ENCODE measurements around the gene BICRAL.
"Not testable (repeated sequence)": the region's sequence is repeated elsewhere in the genome, so short reads cannot be mapped to it uniquely, and the experiment has no call there.

Gene BICRAL

DNA sequence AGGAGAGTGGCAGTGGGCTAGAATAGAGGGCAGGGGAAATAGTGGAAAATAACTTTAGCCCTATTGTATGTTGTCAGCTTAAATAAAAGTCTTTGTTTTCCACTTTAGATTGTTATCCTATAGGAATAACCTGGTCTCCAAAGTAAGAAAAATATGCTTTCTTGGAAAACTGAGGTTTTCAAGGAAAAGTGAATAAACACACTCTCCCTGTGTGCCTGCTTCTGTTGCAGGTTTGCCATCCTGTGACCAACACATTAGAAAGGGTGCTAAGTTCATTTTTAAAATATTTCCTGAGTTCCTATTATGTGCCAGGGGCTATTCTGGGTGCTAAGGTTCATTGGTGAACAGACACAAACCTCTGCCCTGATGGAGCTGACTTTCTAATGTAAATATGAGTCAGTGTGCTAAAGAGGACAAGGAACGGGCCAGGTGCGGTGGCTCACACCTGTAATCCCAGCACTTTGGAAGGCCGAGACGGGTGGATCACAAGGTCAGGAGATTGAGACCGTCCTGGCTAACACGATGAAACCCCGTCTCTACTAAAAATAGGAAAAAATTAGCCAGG, 23.5 kb downstream of the BICRAL start:
- no peak for DNase-seq

DNA sequence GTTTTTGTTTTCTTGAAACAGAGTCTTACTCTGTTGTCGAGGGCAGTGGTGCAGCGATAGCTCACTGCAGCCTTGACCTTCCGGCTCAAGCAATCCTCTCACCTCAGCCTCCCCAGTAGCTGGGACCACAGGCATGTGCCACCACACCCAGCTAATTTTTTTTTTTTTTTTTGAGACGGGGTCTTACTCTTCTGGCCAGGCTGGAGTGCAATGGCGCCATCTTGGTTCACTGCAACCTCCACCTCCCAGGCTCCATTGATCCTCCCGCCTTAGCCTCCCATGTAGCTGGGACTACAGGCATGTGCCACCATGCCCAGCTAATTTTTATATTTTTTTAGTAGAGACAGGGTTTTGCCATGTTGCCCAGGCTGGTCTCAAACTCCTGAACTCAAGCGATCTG, 24.5 kb downstream of the BICRAL start:
- not testable (repeated sequence) for DNase-seq

DNA sequence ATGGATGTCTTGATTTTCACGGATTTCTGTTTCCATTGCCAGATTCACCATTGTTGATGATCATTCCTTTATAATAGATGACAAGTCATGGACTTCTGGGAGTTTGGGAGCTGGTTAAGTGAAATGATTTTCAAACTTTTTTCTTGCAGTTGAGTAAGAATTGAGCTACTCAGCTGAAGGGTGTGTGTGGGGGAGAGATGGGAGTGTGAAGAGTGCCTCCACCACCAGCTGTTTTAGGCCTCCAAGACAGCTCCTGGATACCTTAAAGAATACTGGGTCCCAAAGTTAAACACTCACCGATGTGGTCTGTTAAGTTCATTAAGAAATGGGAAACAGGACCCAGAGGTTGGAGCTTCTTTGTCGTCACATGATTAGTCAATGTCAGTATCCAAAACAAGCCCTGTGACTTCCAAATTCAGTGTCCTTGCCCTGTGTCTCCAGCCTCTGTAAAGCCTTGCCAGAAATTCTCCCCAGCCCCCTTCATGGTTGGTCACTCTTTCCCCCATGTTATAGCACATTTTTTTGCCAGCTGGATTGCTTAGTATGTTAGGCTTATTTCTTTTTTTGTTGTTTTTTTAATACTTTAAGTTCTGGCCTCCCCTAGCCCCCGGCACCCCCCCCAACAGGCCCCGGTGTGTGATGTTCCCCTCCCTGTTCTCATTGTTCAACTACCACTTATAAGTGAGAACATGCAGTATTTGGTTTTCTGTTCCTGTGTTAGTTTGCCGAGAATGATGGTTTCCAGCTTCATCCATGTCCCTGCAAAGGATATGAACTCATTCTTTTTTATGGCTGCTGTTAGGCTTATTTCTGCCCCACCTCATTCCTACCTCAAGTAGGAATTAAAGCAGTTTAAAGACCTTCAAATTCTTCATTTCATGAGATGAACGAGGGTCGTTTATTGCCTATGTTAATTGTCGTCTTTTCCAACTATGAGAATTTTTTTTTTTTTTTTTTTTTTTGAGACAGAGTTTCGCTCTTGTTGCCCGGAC, 26.9 kb downstream of the BICRAL start:
- no peak for DNase-seq

DNA sequence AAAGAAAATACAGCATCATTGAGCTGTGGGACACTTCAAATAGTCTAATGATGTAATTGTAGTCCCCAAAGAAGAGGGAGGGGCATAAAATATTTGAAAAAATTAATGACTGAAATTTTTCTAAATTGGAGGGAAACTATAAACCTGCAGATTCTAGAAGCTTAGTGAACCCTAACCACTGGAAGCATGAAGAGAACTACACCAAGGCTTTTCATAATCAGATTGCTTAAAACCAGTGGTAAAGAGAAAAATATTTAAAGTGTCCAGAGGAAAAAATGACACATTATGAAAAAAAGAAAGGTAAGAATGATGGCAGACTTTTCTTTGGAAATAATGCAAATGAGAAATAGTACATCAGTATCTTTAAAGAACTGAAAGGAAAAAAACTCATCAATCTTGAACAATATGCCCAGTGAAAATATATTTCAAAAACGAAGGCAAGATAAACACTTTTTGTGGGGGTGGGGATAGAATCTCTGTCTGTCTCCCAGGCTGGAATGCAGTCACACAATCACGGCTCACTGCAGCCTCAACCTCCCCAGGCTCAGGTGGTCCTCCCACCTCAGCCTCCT, 31.3 kb downstream of the BICRAL start:
- no peak for DNase-seq

DNA sequence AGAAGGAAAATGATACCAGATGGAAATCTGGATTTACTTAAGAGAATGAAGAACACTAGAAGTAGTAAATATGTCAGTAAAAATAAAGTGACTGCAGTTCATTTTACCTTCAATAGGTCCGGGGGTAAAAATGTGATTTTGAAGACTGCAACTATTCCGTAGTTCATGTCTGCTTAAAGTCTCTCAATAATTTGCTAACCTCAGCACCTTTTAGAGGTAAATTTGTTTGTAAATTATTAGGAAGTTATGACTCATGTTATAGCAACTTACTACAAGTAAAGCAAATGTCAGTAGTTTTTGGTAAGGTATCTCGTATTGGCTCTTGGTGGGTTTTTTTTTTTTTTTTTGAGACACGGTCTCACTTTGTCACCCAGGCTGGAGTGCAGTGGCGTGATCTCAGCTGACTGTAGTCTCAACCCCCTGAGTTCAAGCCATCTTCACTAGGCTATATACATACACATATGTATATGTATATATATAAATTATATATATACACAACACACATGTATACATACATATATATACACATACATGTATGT, 32.1 kb downstream of the BICRAL start:
- no peak for DNase-seq

DNA sequence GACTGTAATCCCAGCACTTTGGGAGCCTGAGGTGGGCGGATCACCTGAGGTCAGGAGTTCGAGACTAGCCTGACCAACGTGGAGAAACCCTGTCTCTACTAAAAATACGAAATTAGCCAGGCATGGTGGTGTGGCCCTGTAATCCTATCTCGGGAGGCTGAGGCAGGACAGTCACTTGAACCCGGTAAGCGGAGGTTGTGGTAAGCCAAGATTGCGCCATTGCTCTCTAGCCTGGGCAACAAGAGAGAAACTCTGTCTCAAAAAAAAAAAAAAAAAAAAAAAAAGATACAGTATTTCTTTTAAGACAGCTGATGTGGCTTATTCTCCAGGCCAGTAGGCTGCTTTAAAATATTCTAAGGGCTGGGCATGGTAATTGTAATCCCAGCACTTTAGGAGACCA, 33.9 kb downstream of the BICRAL start:
- not testable (repeated sequence) for DNase-seq

DNA sequence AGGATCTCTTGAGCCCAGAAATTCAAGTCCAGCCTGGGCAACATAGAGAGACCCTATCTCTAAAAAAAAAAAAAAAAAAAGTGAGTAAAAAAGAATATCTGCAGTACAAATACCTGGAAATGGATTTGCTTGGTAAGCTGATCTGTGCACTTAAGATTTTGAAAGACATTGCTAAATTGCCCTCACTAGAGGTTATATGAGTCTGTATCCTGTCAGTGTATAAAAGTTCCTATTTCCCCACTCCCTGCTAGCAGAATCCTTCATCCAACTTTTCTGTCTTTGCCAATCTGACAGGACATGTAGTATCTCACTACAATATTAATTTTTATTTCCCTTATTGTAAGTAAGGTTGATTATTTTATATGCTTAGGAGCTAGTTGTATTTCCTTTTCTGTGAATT, 36.1 kb downstream of the BICRAL start:
- no peak for DNase-seq

DNA sequence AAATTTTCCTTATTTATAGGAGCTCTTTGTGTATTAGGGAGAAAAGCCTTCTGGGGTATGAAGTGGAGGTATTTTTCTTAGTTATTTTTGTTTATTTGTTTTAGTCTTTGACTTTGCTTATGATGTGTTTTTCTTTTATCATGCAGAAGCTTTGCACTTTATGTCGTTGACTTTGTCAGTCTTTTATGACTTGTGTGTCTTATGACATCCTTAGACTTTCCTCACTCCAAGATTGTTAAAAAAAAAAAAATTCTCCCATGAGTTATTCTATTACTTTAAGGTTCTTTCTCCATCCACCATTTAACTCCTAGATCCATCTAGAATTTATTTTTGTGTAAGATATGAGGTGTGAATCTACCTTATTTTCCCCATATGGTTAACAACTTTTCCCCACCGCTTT, 36.6 kb downstream of the BICRAL start:
- no peak for DNase-seq

DNA sequence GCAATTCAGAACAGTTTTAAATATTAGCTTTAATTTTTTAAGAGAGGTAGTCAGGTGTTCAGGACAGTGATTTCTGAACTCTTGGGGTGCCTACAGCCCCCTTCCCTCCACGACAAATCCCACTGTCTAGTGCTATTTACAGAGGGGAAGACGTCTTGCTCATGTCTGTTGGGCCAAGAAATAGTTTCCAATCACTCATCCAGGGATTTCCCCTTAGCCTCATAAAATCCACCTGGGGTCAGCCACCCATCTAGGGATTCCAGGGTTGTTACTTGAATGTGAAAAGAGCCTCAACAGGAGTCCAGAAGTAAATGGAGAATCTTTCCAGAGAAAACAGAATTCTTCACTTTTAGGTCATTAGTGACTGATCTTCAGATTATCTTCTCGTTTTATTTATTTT, 37.0 kb downstream of the BICRAL start:
- DNase-seq: no peak

DNA sequence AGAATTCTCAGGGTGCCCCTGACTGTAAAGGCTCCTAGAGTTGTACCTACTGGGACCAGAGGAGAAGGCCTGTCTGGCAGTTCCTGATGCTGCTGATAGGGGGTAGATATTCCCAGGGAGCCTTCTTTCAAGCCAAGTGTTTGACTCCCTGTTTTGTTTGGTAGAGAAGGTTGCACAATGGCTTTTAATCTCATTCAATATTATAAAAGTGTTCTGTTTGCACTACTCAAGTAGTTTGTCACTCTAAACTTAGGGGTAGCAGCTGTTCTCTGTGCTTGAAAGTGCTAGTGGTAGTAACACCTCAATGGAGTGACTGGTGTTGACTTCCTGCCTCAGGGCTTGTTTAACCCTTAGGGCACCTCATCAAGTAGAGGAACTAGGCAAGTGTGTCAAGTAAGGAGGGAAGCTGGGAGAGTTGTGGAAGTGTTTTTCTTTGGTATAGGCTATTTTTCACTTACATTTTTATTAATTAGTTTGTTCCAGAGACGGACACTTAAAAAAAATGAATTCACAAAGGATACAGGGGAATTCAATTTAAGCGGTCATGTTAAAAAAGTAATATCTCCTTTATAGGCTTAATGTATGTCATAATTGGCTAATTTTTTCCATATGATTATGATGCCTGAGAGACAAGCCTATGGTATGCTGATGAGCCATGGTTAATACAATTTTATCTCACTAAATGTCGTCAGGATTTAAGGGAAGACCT, 38.1 kb downstream of the BICRAL start:
- peak; percentile 54 for DNase-seq

DNA sequence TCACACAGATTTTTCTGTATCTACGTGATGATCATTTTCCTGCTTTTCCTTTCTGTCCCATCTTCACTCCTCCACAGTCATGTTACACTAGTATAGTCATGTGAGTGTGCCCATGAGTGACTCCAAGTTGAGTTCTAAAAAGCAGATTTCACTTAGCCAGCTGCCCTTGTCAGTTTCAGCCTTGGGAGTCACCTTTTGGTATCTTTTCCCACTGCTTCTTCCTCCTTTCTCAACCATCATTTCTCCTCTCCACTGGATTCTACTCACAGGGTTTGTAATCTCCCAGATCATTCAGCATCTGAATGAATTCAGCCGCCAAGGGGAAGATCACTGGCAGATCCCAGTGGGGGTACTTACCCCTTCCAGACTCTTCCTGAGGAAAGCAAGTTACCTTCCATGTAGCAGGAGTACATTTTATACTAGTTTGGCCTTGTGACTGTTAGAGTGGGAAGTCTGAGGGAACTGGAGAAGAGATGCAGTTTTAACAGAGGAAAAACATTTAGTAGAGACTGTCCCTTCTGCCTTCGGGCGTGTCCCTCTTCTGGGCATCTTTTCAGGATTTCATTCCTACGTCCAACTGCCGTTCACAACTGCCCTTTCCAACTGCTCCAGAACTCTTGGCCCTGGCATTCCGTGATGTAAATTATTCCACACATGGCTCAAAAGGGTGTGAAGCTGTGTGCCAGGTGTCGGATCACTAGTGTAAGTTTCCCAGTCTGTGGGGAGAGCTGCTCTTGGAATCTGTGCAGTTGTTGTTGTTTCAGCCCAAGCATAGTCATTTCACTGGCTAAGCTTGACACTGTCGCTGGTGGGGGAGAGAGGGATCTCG, 38.9 kb downstream of the BICRAL start:
- no peak for DNase-seq

DNA sequence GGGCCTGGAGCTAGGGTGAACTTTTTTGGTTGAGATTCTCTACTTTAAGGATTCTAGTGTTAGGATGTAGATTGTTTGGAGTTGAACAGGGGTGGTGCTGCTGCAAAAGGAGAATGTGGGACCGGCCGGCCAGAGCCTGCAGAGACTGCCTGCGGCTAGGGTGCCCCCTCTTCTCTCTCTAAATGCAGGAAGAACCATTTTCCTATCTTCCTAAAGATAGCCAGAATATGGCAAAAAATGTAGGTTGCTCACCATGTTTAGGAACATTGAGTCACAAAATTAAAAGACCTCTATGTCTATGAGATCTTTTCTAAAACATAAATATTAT, 39.5 kb downstream of the BICRAL start:
- DNase-seq: no peak

DNA sequence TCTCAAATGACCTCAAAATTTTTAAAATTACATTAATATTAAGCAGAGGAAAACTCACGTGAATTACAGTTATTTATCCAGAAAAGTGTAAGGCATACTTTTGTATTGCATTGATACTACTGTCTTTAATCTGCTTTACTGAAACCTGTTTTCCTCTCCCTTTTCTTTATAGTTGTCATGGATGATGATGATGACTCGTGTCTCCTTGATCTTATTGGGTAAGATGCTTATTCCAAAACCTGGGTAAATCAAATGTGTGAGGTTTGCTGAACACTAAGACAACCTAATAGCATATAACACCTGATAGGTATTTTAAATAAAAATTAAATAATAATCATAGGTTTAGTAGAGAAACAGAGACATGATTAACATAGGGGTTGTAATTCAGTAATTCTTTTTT, 40.0 kb downstream of the BICRAL start:
- DNase-seq: no peak

DNA sequence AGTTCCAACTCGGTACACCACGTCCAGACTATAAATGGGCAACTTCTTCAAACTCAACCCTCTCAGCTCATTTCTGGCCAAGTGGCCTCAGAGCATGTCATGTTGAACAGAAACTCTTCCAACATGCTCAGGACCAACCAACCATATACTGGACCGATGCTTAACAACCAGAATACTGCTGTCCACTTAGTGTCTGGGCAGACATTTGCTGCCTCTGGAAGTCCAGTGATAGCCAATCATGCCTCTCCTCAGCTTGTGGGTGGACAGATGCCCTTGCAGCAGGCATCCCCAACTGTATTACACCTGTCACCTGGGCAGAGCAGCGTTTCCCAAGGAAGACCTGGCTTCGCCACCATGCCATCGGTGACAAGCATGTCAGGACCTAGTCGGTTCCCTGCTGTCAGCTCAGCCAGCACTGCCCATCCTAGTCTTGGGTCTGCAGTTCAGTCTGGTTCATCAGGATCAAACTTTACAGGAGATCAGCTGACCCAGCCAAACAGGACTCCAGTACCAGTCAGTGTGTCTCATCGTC, 47.8 kb downstream of the BICRAL start:
- DNase-seq: no peak

DNA sequence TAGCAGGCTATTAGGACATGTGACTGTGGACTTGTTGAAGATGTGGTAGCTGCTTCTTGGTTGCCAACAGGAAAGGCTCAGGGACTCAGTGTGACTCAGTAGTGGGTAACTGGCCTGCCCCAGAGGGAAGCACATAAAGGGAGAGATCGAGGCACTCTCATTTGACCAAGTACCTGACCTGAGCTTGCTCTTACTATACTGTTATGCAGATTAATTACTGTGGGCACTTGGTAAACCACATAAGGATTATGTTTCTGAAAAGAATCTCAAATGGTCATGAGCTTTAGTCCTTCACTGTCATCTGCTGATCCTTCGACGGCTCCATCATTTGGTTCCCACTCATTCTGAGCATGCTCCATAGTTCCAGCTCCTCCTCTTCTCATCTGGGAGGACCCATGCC, 49.4 kb downstream of the BICRAL start:
- no peak for DNase-seq

DNA sequence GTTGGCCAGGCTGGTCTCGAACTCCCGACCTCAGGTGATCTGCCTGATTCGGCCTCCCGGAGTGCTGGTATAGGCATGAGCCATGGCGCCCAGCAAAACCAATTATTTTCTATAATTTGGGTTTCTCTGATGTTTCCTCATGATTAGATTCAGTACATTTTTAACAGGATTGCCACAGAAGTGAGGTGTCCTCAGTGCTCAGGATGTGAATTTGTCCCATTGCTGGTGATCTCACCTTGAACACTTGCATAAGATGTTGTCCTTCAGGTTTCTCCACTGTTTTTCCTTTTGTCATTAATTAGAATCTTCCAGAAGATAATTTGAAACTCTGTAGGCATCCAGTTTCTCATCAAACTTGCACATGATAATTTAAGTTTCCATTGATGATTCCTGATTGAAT, 52.2 kb downstream of the BICRAL start:
- no peak for DNase-seq

DNA sequence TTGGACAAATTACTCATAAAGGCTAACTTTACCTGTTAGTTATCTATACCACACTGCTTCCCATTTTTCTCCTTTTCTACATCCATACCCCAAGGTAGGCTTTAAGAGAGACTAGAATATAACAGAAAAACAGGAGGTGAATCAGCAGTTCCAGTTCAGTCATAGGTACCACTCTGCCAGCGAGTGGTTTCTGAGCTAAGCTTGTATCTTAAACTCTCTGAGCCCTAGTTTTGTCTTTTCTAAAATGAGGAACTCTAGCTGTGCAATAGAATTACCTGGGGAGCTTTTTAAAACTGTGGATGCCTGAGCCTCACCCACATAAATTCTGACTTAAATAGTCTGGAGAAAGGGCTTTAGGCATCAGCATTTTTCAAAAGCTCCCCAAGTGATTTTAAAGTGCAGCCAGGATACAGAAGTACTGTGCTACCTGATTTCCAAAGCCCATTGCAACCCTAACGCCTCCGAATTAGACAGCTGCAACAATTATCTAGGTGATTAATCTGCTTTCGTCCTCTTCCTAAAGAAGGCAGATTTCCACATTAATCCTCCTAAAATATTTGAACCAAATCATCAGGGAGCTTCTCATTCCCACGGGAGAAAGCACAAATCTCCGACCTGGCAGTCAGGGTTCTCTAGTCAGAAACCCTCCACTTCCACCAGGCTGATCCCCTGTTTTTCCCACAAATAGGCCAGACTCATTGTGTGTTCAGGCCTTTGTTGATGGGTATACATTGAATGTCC, 60.2 kb downstream of the BICRAL start:
- no peak for DNase-seq

DNA sequence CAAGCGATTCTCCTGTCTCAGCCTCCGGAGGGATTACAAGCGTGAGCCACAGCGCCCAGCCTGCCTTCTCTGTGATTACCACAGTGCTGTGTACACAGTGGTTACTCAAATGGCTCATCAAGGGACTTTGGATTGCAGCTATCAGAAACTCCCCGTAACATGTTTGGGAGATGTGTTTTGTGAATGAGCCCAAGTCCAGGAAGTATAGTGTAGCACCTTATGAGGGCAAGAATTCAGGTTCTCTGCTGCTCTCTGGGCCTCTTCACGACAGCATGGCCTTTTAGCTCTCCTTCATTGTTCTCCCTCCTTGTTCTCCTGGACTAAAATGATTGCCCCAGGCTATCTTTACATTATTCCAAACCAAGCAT, 63.5 kb downstream of the BICRAL start:
- no peak for DNase-seq

DNA sequence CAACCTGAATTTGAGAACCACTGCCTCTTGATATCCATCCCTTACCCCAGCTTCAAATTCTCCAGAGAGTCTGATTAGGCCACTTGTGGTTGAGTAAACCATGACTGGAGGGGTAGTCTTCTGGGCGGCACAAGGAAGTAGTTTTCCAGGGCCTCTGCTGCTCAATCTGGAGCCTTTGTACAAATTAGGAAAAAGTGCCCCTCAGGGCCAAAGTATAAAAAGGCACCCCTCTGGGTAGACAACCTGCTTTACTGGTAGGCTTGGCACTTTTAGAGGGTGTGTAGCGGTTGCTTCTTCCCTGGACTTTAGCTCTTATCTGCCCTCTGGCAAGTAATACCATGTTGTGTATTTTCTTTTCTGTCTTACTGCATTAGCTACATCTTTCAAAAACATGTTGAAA, 64.7 kb downstream of the BICRAL start:
- DNase-seq: no peak

DNA sequence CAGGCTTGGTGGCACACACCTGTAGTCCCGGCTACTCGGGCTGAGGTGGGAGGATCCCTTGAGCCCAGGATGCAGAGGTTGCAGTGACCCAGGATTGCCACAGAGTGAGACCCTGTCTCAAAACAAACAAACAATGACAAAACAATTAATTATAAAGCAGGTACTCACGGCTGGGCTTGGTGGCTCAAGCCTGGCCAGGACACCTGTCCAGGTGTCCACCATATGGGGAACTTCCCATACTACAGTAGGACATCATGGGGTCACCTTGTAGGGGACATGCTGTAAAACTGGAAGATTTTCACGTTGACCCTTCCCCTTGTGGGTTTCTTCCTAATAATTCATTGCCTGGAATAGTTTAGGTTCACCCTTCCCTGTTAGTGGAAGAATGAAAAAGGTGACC, 66.8 kb downstream of the BICRAL start:
- no peak for DNase-seq

DNA sequence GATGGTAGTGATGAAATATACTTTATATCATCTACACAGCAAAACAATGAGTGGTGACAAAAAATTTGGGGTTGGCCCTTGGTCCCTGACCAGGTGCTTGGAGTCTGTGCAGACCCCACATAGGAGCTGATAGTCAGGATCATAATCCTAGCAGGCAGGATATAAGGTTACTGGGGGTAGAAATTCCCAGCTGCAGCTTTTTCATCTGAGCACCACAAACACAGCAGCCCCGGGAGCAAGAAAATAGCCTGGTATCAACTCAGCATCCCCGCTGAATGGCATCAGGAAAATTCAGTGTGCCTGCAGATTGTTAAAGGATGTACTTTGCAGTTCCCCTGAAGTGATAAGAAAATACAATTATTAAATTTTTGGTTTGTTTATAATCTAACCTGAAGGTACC, 69.7 kb downstream of the BICRAL start:
- no peak for DNase-seq

DNA sequence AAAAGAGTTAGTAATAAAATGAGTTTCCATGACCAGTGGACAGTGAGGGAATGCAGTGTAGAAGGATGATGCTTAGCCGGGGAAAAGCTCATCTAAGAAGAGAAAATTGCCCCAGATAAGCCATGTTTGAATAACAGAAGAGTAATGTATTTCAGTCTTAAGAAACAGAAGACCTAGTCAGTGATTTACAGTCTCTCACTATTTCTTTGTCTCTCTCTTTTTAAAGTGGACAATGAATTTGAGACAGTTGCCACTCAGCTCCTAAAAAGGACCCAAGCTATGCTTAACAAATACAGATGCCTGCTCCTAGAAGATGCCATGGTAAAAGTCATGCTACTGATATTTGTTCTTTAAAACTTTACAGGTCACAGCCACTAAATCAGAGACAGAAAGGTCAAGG, 78.2 kb downstream of the BICRAL start:
- DNase-seq: no peak
